ENCODE data around the gene GPX2. TPM values are rescaled to one million over a fixed set of nuclear protein-coding genes. Genes with fewer than 3 reads are reported as not detected.

GPX2 gene
- total RNA-seq, 2 donors from 2014 or later, result 489 to 682 TPM

DNA sequence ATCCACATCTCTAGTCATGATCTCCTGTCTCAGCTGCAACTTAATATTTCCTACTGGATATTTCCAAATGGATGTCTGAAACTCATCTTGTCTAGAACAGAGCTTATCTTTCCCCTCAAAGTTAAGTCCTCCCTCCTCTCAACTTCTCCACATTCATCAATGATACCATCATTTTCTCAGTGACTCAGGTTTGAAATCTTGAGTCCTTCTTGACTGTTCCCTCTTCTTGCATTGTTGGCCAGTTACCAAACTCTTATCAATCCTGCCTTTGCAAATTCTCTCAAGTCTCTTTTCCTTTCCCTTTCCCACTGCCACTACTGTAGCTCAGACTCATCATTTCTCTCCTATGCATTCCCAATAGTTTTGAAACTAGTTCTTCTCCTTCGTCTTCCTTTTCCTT, 42.6 kb downstream of the GPX2 start:
- no peaks in the 10 kb centered on the region for H3K36me3 ChIP-seq
- no peaks in the 10 kb centered on the region for H3K27me3 ChIP-seq
- no peaks in the 10 kb centered on the region for H3K4me1 ChIP-seq
- TF ChIP-seq, protein P1, sequence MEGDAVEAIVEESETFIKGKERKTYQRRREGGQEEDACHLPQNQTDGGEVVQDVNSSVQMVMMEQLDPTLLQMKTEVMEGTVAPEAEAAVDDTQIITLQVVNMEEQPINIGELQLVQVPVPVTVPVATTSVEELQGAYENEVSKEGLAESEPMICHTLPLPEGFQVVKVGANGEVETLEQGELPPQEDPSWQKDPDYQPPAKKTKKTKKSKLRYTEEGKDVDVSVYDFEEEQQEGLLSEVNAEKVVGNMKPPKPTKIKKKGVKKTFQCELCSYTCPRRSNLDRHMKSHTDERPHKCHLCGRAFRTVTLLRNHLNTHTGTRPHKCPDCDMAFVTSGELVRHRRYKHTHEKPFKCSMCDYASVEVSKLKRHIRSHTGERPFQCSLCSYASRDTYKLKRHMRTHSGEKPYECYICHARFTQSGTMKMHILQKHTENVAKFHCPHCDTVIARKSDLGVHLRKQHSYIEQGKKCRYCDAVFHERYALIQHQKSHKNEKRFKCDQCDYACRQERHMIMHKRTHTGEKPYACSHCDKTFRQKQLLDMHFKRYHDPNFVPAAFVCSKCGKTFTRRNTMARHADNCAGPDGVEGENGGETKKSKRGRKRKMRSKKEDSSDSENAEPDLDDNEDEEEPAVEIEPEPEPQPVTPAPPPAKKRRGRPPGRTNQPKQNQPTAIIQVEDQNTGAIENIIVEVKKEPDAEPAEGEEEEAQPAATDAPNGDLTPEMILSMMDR (IDR thresholded peaks at IDR 0.05), result no peak
- no peak for DNase-seq
- no peak overlapping the region for H3K27ac ChIP-seq
- no peaks in the 10 kb centered on the region for H3K9me3 ChIP-seq
- H3K9ac ChIP-seq (ENCODE audit: low read depth in 2 of 2, low read length in 2 of 2), result no peak overlapping the region
- H3K4me3 ChIP-seq, result no peak overlapping the region
- intact Hi-C loops (cut with DNase I), result no loop called here

DNA sequence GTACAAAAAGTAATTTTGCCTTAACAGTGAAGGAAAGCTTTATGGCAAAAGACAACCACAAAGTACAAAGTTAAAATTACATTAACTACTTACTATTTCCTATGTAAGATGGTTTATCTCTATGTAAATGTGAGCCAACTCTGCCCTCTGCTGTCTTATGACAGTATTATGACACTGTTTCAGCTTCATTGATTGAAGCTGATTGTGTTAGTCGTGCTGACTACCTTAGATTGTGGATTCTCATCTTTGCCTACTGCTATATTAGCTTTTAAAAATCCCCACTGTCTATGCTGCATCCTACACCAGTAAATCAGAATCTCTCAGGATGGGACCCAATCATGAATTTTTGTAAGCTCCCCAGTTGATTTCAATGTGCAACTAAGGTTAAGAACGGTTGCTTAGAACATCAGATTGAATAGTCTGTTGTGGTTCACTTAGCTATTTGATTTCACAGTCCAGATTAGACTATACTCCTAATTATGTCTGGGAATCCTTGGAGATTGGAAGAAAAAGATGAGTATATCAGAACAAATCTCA, 50.6 kb downstream of the GPX2 start:
- no peak overlapping the region for H3K4me3 ChIP-seq

DNA sequence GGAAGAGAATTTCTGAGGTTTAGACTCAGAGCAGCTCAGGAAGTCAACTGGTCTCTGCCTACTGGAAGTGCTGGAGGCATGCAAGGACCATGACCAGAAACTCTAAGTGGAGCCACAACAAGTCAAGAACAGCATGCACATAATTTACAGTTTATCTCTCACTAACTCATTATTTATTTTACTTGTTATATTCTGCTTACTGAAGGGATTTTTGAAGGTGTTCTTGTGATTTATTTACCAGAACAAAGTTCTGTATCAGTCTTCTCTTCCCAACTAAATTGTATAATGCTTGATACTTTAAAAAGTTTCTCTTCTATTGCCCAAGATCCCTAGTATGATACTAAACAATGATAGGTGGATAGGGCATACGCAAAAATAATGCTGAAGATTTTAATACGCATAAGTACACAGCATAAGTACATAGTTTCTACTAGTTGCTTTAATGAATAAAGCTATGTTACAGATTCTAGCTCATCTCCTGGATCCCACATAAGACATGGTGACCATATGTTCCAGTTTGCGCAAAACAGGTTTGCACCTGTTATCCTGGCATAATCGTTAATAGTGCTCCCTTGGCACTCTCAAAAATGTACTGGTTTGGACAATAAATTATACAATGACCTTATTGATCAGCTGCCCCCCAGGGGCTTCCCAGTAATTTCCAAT, 51.2 kb downstream of the GPX2 start:
- no peak for DNase-seq
- intact Hi-C loops (cut with DNase I), result loop anchor here (5.0 kb wide), 2 partner anchors 69 to 219 kb away; no protein-coding TSS in a partner anchor
- Histone ChIP-seq H3K27ac (no peak overlapping the region), H3K9me3 (no peaks in the 10 kb centered on the region), H3K4me1 (no peaks in the 10 kb centered on the region), H3K27me3 (no peaks in the 10 kb centered on the region), H3K36me3 (no peaks in the 10 kb centered on the region), H3K4me3 (no peak overlapping the region), H3K9ac (ENCODE audit: low read depth in 2 of 2, low read length in 2 of 2) (no peak overlapping the region)
- TF ChIP-seq, protein P1 (IDR thresholded peaks at IDR 0.05), result no peak

More for the DNA sequence above, 50.6 kb downstream of the GPX2 start:
- no peak overlapping the region for H3K27ac ChIP-seq
- no peaks in the 10 kb centered on the region for H3K27me3 ChIP-seq
- no peaks in the 10 kb centered on the region for H3K9me3 ChIP-seq
- H3K4me1 ChIP-seq, result no peaks in the 10 kb centered on the region
- DNase-seq, result peak; percentile 46
- intact Hi-C loops (cut with DNase I), result loop anchor here (5.0 kb wide), 2 partner anchors 70 to 220 kb away; no protein-coding TSS in a partner anchor
- TF ChIP-seq, protein P1 (IDR thresholded peaks at IDR 0.05), result peak; percentile 47
- H3K36me3 ChIP-seq, result no peaks in the 10 kb centered on the region
- H3K9ac ChIP-seq (ENCODE audit: low read depth in 2 of 2, low read length in 2 of 2), result no peak overlapping the region

DNA sequence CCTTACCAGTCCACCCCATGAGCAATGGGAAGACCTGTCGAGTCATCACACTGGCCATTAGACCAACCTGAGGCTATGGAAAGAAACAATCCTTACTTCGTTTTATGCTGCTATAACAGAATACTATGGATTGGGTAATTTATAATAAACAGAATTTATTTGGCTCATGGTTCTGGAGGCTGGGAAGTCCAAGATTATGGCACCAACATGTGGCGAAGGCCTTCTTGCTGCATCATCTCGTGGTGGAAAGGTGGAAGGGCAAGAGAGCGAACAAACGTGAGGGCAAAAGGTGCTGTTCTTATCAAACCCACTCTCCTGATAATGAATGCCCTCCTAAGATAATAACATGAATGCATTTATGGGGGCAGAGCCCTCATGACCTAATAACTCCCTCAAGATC, 53.2 kb downstream of the GPX2 start:
- Histone ChIP-seq H3K4me1 (no peaks in the 10 kb centered on the region), H3K9ac (ENCODE audit: low read depth in 2 of 2, low read length in 2 of 2) (no peak overlapping the region), H3K4me3 (no peak overlapping the region), H3K36me3 (no peaks in the 10 kb centered on the region), H3K27me3 (no peaks in the 10 kb centered on the region), H3K27ac (no peak overlapping the region), H3K9me3 (no peaks in the 10 kb centered on the region)
- no peak for DNase-seq
- TF ChIP-seq, protein P1 (IDR thresholded peaks at IDR 0.05), result no peak
- intact Hi-C loops (cut with DNase I), result no loop called here

Other genes with a start within 250 kb of the GPX2 start
- gene PLEKHG3, start 238.3 kb downstream of the GPX2 start, total RNA-seq, result 100 to 1,000 TPM in 1 of 2 donors, 10 to 100 TPM in 1; 78.8 to 106 TPM
- gene SPTB, start 62.8 kb downstream of the GPX2 start, total RNA-seq, result under 1 TPM; 0.42 to 0.52 TPM
- gene CHURC1, start 28.3 kb downstream of the GPX2 start, total RNA-seq, result 10 to 100 TPM; 46.5 to 57.7 TPM
- 10 to 100 TPM; 33.3 to 43.8 TPM for gene RAB15, start 29.6 kb upstream of the GPX2 start, total RNA-seq
- gene FNTB, start 44.1 kb upstream of the GPX2 start, total RNA-seq, result 10 to 100 TPM; 12.1 to 20.7 TPM
- 100 to 1,000 TPM in 1 of 2 donors, 10 to 100 TPM in 1; 91.1 to 107 TPM for gene MAX, start 159.8 kb upstream of the GPX2 start, total RNA-seq

Measured in colonic mucosa (tissue), 4 donors.